ENCODE measurements around the gene DTNA. TPM values are rescaled to one million over a fixed set of nuclear protein-coding genes. Genes with fewer than 3 reads are reported as not detected.

Gene DTNA
- total RNA-seq, 4 donors from 2014 or later: 6.7 to 30.5 (median 9.5) TPM

DNA sequence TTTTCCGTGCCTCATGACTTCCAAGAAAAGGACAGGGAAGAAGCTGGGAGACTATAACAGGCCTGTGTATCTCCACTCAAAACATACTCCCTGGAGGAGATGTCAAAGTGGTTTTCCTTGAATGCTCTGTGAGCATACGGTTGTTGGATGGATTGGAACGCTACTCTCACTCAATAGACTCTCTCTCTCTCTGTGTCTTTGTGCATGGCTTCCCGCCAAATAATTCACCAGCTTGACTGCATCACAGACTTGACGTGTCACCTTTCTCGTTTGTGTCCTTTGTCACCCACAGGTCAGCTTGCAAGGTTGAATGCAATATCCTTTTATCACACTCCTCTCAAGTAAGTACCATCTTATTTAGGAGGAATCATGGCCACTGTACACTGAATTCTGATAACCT lies 174.3 kb downstream of the DTNA start:
- no peak for DNase-seq
- H3K27ac ChIP-seq: no peak overlapping the region
- no peak for TF ChIP-seq POLR2A (IDR thresholded peaks at IDR 0.05)
- TF ChIP-seq, protein P1, sequence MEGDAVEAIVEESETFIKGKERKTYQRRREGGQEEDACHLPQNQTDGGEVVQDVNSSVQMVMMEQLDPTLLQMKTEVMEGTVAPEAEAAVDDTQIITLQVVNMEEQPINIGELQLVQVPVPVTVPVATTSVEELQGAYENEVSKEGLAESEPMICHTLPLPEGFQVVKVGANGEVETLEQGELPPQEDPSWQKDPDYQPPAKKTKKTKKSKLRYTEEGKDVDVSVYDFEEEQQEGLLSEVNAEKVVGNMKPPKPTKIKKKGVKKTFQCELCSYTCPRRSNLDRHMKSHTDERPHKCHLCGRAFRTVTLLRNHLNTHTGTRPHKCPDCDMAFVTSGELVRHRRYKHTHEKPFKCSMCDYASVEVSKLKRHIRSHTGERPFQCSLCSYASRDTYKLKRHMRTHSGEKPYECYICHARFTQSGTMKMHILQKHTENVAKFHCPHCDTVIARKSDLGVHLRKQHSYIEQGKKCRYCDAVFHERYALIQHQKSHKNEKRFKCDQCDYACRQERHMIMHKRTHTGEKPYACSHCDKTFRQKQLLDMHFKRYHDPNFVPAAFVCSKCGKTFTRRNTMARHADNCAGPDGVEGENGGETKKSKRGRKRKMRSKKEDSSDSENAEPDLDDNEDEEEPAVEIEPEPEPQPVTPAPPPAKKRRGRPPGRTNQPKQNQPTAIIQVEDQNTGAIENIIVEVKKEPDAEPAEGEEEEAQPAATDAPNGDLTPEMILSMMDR (IDR thresholded peaks at IDR 0.05): no peak
- H3K4me3 ChIP-seq: no peak overlapping the region
- no peaks in the 10 kb centered on the region for H3K9me3 ChIP-seq
- no peaks in the 10 kb centered on the region for H3K4me1 ChIP-seq
- H3K27me3 ChIP-seq: no peaks in the 10 kb centered on the region
- H3K36me3 ChIP-seq: no peaks in the 10 kb centered on the region

DNA sequence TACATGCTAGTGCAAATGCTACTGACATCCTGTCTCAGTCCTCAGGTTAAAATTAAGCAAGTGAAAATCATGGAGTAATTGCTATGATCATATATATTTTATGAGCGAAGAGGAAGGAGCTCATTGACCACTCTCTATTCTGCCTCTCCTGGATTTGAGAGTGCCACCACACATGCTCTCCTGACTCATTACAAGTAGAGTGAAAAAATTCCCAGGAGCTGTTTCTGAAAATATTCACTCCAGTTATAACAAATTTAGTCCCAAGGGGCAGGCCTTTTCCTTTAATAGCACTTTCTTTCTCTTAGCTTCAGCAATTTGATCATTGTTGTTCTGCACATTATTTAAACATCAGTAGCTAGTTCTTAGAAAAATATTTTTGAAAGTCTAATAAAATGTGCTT lies 176.1 kb downstream of the DTNA start:
- no peaks in the 10 kb centered on the region for H3K36me3 ChIP-seq
- no peaks in the 10 kb centered on the region for H3K9me3 ChIP-seq
- no peak overlapping the region for H3K4me3 ChIP-seq
- no peak overlapping the region for H3K27ac ChIP-seq
- no peaks in the 10 kb centered on the region for H3K27me3 ChIP-seq
- DNase-seq: no peak
- no peaks in the 10 kb centered on the region for H3K4me1 ChIP-seq
- TF ChIP-seq, protein P1 (IDR thresholded peaks at IDR 0.05): no peak
- TF ChIP-seq POLR2A (IDR thresholded peaks at IDR 0.05): no peak

DNA sequence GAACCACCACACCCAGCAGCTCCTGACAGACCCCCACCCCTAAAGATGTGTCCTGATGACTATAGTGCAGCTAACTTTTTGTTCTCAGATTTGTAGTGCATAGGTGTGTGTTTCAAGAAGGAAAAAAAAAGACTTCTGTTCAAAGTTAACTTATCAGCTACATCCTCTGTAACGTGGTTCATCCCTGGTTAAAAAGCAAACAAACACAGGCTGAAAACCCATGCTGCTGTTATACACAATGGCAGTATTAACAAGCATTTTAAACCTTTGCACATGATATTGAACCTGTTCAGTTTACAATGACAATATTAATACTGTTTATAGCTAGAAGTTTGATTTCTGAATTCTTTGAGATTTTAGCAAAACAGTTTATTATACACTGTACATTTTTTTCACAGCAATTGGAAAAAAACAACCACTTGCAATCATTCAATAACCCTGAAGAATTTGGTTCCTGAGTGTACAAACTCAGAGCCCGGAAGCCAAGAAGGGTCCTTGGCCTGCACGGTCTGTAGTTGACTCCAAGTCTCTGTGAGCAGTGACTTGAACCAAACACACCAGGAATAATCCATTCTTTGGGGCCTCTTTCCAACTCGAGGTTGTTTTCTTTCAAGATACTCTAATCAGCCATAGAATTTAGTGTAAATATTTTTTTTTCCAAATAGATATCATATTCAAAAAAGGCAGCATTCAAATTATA lies 177.9 kb downstream of the DTNA start:
- TF ChIP-seq, protein P1 (IDR thresholded peaks at IDR 0.05): no peak
- TF ChIP-seq POLR2A (IDR thresholded peaks at IDR 0.05): no peak
- no peaks in the 10 kb centered on the region for H3K36me3 ChIP-seq

DNA sequence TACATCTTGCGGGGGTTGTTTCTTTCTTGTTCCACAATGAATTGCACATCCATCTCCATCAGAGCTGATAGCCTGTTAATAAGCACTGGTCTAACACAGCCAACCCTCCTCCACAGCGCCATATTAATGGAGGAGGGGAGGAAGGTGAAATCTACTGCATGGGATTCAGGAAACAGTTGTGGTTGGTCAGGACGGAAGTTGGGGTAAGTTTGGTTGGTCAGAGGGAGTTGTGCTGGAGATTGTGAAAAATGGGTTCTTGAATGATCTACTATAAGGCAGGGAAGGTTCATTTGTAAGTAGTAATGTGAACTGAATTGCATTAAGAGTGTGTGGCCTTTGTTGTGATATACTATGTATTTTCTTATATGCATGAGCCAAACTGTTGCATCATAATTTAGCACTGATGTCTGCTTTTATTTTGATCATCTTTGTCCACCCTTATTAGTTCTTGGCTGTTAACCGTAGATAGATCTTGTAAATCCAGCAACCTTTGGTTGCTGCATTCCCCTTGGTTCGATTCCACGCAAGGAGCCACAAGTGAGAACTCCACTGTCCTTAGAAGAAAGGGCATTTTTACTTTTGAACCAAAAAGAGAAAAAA lies 180.5 kb downstream of the DTNA start:
- no peaks in the 10 kb centered on the region for H3K4me1 ChIP-seq
- no peaks in the 10 kb centered on the region for H3K9me3 ChIP-seq
- no peak overlapping the region for H3K27ac ChIP-seq
- no peak overlapping the region for H3K4me3 ChIP-seq
- H3K27me3 ChIP-seq: no peaks in the 10 kb centered on the region
- DNase-seq: no peak
- H3K36me3 ChIP-seq: no peaks in the 10 kb centered on the region
- TF ChIP-seq, protein P1 (IDR thresholded peaks at IDR 0.05): no peak
- no peak for TF ChIP-seq POLR2A (IDR thresholded peaks at IDR 0.05)

More for the DNA sequence above, 177.9 kb downstream of the DTNA start:
- no peak for DNase-seq
- H3K27me3 ChIP-seq: no peaks in the 10 kb centered on the region
- no peaks in the 10 kb centered on the region for H3K4me1 ChIP-seq
- H3K9me3 ChIP-seq: no peaks in the 10 kb centered on the region
- H3K4me3 ChIP-seq: no peak overlapping the region
- H3K27ac ChIP-seq: no peak overlapping the region

DNA sequence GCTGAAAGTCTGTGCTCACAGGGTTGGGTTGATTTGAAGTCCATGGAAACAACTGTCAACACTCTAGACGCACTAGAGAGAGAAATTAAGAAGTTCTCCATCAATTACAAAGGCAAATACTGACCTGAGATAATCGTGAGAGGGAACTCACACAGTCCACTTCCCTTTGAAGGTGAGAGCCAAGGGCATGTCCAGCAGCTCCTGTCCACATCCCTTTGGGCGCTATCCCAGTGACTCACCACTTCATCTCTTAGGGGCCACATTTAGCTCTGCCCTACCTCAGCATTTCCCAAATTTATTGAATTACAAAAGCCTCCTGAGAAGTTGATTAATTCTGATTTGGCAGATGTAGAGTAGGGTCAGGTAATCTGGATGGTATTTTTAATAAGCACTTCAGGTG lies 182.3 kb downstream of the DTNA start:
- Histone ChIP-seq H3K4me1 (no peaks in the 10 kb centered on the region), H3K36me3 (no peaks in the 10 kb centered on the region), H3K27ac (no peak overlapping the region), H3K9me3 (no peaks in the 10 kb centered on the region), H3K27me3 (no peaks in the 10 kb centered on the region), H3K4me3 (no peak overlapping the region)
- no peak for DNase-seq
- TF ChIP-seq, protein P1 (IDR thresholded peaks at IDR 0.05): no peak
- no peak for TF ChIP-seq POLR2A (IDR thresholded peaks at IDR 0.05)

All from Peyer's patch (tissue), 4 donors.